Stromal cell of bone marrow (primary cell): ENCODE measurements around the gene ZNF700.
"Not testable (repeated sequence)": the region's sequence is repeated elsewhere in the genome, so short reads cannot be mapped to it uniquely, and the experiment has no call there.

ENCODE experiments used
- DNase-seq: peaks from one replicate; pipeline ENCODE4 v3.0.0-alpha.2; 2012; ENCODE audit warnings: low read depth

The ZNF700 gene

DNA sequence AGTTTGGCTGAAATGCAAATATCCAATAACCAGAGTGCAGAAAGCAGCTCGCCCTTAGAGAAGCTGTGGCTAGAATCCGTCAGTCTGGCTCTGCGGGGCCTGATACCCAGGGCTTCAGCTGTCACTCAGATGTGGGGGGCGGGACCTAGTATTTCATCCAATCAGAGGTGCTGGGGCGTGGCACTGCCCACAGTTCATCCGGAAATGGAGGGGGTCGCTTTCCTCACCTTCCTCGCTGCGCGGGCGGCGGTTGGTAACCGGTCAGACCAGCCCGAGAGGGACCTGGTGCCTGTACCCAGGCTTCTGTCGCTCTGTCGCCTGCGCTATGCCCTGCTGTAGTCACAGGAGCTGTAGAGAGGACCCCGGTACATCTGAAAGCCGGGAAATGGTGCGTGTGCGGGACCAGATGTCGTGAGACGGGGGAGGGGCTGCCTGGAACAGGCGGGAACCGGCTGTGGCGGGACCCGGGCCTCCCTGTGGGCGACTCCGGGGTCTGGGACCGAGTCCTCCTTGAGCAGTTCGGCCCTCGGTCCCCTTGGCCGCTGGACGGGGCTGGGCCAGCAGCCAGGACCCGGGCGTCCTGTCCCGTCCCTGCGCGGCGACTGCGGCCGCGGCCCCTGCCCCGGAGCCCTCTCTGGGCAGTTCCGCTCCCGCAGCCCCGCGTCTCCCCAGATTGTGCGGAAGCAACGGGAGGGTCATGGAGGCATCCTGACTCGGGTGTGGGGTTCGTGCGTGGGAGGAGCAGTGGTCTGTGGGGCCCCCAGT is at the start of gene ZNF700:
ZNF700 (plus strand) TSS at position 222 of the 765 bp plus-strand sequence; CDS start at position 326, 104 bp downstream.
- peak; percentile 83 for DNase-seq

- not testable (repeated sequence) for DNase-seq
Measured at GRCh38 chr19:11879687-11880266, 45.1 kb upstream of the ZNF700 start.

- no peak for DNase-seq
Measured at GRCh38 chr19:11880598-11880997, 44.3 kb upstream of the ZNF700 start.

DNA sequence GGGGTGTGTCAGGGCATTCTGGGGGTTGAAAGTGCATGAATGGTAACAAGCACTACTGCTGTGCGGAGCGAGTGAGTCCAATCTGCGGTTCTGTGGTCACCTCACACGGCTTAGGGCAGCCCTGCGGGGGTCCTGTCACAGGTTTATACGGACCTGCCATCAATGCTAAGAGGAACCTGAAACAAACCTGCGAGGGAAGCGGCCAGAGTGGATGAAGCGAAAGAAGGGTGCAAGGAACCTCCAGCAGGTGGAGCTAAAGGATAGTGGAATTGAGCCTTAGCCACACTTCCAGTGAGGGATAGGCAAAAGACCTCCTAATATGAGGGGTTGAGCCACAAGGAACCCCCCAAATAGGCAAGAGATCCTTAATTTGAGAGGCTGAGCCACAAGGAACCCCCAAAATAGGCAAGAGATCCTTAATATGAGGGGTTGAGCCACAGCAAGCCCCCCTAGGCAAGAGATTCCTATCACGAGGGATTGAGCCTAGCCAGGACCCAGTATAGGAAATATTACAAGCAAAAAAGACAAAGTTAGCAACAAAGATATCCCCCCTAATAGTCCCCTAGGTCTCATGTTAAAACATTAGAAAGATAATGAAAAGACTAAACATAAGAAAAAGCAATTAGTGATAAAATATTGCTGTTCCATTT is 43.6 kb upstream of the ZNF700 start:
- DNase-seq = no peak

GRCh38 chr19:11882606-11883005 is 42.3 kb upstream of the ZNF700 start:
- no peak for DNase-seq

GRCh38 chr19:11887234-11887610 is 37.7 kb upstream of the ZNF700 start:
- DNase-seq = no peak

DNA sequence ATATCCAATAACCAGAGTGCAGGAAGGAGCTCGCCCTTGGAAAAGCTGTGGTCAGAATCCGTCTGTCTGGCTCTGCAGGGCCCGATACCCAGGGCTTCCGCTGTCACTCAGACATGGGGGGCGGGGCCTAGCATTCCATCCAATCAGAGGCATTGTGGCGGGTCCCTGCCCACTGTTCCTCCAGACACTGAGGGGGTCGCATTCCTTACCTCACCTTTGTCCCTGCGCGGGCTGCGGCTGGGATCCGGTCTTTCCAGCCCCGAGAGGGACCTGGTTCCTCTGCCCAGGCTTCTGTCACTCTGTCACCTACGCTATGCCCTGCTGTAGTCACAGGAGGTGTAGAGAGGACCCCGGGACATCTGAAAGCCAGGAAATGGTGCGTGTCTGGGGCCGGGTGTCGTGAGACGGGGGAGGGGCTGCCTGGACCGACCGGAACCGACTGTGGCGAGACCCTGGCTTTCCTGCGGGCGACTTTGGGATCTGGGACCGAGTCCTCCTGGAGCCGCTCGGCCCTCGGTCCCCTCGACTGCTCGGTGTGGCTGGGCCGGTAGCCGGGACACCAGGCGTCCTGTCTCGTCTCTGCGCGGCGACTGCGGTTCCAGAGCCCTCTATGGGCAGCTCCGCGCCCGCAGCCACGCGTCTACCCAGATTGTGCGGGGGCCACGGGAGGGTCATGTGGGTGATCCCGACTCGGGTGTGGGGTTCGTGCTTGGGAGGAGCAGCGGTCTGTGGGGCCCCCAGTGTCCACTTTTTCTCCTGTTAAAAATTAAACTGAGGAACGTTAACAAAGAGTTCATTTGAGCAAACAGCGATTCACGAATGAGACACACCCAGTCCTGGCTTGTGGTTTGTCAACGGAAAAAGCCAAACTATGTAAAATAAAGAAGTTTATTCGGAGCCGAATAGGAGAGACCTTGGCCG is 37.0 kb upstream of the ZNF700 start, which contains the start of gene ZNF69:
ZNF69 (plus strand) TSS at position 172 of the 921 bp plus-strand sequence; CDS start at position 314, 142 bp downstream.
- DNase-seq = peak; percentile 42

- not testable (repeated sequence) for DNase-seq
Measured at GRCh38 chr19:11889901-11890300, 35.0 kb upstream of the ZNF700 start.

DNA sequence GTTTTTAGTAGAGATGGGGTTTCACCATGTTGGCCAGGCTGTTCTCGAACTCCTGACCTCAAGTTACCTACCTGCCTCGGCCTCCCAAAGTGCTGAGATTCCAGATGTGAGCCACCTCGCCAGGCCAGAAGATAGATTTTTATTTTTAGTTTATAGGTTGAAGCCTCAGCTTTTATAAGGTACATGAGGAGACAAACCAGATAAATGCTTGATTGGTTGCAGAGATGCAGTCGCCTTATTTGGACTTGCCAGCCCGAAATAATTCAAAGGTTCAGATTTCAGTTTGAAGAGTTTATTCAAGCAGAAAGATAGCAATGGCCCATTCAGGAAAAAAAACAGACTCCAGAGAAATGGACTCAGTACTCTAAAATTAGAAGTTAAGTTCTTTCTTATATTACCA is 34.3 kb upstream of the ZNF700 start:
- DNase-seq = no peak

DNA sequence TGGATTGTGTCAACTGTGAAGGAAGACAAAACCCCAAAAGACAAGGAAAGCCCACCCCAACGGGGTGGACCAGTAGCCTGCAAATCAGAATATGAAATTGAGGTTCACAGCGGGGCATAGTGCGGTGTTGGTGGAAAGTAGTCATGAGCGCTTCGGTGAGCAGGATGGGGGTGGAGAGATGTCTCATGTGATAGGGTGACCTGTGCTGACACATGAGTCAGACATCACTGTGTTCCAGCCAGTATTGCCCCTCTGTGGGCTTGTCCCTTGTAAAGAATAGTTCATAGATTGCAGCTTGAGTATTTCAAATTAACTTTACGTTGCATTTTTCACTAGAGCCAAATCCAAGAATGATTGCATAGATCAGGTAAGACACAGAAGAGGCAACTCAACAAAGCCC is 30.1 kb upstream of the ZNF700 start:
- DNase-seq = no peak

DNA sequence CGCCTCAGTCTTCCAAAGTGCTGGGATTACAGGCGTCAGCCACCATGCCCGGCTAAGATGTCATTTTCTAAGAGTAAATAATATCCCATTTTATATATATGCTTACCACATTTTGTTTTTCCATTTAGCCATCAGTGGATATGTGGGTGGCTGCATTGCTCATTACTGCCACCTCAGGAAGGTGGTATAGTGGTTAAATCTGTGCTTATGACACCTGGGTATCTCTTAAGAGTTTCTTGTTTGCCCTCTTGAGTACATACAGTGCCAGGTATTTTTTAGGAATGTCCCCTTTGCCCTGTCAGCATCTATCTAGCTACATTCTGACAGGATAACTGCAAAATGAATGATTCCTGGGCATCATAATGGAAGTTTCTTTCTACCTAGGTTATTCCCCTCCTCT is 22.7 kb upstream of the ZNF700 start:
- DNase-seq = no peak

- DNase-seq = no peak
Measured at GRCh38 chr19:11905928-11906327, 19.0 kb upstream of the ZNF700 start.

DNA sequence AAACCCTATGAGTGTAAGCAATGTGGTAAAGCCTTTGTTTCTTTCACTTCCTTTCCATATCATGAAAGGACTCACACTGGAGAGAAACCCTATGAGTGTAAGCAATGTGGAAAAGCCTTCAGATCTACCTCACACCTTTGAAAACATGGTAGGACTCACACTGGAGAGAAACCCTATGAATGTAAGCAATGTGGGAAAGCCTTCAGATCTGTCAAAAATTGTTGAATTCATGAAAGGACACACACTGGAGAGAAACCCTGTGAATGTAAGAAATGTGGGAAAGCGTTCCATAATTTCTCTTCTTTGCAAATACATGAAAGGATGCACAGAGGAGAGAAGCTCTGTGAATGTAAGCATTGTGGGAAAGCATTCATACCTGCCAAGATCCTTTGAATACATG is 13.0 kb upstream of the ZNF700 start:
- not testable (repeated sequence) for DNase-seq

DNA sequence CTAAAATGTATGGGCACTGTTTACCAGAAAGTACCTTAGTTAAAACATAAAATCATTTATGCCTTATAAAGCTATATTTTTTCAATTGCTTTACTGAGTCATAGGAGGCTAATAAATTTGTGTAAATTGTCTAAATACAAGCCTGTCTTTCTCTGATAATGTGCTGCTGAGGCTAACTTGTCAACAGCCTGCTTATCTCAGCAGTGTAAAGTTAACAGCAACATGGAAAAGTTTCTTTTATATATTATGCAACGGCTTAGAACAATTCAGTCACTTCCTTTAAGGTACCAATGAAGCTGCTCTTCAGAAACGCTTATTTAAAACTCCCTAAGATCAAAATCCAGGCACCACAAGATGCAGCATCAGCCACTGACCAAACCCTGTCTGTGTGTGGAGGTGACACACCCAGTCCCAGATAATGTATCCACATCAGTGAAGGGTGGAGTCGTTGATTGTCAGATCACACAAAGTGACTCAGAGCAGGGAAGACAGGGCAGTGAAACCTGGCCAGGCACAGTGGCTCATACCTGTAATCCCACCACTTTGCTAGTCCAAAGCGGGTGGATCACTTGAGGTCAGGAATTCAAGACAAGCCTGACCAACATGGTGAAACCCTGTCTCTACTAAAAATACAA is 10.4 kb upstream of the ZNF700 start:
- not testable (repeated sequence) for DNase-seq

DNA sequence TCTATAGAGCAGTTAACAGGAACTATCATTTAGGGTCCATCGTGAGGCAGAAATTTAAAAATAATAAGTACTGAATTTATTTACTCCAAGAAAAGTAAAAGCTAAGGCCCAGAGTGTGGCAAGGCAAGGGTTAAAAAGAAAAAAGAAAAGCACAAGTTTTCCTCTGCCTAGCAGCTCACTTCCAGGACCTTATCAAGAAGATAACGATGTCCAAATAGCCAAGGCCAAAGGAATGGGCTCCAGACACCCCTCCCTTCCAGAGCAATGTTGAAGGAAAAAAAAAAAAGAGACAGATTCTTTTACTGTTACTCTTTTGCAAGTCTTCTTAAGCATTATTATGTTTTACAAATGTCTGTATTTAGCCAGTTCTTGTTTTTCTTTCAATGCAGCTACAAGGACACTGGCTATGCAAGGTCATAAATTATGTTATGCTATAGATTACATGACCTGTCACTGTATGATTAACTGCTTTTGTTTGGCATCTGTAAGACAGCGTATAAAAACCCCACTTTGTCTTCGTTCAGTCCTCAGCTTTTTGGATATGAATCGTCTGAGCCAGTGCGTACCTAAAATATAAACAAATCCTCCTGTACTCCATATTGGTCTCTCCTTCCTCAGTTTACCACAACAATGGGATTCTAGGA is 2.9 kb upstream of the ZNF700 start:
- DNase-seq = no peak

- DNase-seq = not testable (repeated sequence)
Measured at GRCh38 chr19:11925651-11926187, 812 bp downstream of the ZNF700 start.

GRCh38 chr19:11927227-11927626 is 2.3 kb downstream of the ZNF700 start:
- DNase-seq = no peak

GRCh38 chr19:11931051-11931450 is 6.1 kb downstream of the ZNF700 start:
- peak; percentile 10 for DNase-seq

GRCh38 chr19:11931513-11931912 is 6.6 kb downstream of the ZNF700 start:
- no peak for DNase-seq

- DNase-seq = not testable (repeated sequence)
Measured at GRCh38 chr19:11935829-11936228, 10.9 kb downstream of the ZNF700 start.

GRCh38 chr19:11938383-11938782 is 13.5 kb downstream of the ZNF700 start:
- DNase-seq = not testable (repeated sequence)
